GM21786 (cell line): ENCODE data around the gene TECR.
A peak's percentile ranks its signal among the peaks of the same experiment; 100 is the strongest.

Source experiments
- ATAC-seq: cut with Tn5 transposase; IDR thresholded peaks from one replicate; pipeline ENCODE4 v1.9.1; 2021; ENCODE audit not compliant: unreplicated experiment

Gene TECR

DNA sequence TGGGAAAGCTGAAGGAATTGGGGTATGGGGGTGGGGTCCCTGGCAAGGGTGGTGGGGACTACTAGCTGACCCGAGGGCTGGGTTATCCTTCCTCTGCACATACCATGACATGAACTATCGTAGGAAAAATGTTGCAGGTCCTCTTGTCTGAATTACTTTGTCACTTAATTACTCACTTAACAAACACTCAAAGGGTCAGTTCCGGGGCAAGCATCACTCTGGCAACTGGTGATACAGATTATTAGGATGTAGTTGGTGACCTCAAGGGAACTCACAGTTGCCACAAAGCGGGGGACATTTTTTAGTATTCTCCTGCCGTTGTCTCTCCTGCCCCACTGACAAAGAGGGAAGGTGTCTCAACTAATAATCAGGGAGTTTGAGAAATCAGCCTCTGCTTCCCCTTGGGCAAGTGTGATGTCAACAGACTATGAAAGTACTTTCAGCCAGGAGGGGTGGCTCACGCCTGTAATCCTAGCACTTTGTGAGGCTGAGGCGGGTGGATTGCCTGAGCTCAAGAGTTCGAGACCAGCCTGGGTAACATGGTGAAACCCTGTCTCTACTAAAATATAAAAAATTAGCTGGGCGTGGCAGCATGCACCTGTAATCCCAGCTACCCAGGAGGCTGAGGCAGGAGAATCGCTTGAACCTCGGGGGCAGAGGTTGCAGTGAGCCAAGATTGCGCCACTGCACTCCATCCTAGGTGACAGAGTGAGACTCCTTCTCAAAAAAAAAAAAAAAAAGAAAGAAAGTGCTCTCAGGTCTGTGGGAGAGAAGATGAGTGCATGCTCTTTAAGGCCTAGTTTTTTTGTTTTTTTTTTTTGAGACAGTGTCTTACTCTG lies 21.5 kb upstream of the TECR start:
- ATAC-seq, result no peak

GRCh38 chr19:14510311-14511228 lies 18.8 kb upstream of the TECR start:
- ATAC-seq, result no peak

- no peak for ATAC-seq
Measured at GRCh38 chr19:14511229-14511593, 18.2 kb upstream of the TECR start.

- no peak for ATAC-seq
Measured at GRCh38 chr19:14512406-14512961, 16.9 kb upstream of the TECR start.

DNA sequence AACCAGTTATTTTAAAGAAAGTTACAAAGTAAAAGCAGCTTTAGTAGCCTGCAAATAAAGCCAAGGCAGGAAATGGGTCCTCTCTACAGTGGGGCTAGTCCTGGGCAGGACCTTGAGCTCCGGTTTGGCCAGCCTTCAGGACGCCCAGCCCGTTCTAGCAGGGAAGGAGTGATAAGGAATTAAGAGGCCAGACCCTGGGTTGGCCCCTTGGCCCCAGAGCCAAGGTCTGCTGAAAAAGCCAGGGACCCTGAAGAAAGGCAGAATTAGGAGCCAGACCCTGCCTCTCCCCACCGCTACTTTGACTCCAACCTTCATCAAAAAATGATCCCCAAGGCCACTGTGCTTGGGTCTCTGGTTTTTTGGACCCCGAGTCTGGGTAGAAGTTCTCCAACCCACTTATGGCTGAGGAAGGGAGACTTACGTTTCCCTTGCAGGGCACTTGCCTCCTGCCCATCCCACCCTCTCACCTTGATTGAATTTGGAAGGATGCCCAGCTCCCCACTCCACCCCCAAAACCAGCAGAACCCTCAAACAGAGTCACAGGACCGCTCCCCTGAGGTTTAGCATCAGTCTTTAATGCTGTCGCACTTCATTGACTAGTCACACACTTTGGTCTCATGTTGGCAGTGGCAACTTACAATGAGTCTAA lies 15.1 kb upstream of the TECR start:
- no peak for ATAC-seq

DNA sequence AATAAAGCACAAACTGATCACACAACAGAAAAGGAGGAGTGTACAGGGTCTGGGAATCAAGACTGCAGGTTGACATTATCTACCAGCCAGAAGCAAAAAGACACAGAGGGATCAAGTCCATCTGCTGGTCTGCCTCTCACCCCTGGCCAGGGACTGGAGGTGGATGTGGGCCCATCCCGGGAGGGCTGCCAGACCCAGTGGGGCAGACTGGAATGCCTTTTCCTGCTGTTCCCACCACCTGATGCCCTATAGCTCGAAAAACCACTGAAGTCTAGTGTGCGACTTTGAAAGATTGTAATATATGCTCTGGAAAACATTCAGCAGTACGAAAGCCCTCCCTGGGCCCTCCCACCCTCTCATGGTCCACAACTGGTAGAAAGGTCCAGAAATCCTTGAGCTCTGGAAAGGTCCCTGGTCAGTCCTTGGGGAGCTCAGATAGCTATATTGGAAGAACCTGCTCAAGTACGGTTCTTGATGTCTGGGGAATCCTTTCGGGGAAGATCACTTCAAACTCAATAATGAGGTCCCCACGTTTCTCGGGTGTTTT lies 13.8 kb upstream of the TECR start:
- ATAC-seq, result no peak

DNA sequence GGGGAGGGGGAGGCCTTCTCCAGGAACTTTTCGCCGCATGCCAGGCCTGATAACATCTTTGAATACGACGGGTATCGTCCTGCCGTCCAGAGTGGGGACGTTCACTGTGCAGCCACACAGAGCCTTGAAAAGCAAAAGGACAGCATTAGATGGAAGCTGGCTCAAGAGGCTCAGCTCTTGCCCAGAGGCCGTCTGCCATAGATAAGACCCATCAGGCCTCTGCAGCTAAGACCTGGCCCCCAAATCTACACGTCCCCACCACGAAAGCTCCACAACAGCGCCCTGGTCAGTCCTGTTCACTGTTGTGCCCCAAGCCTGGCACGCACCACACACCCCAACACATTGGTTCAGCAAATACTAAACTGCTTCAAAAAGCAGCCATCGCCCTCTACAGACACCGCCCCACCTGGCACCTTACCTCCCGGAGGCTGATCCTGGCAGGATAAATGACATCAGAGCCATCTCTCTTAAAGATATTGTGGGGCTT lies 13.3 kb upstream of the TECR start:
- ATAC-seq, result no peak

DNA sequence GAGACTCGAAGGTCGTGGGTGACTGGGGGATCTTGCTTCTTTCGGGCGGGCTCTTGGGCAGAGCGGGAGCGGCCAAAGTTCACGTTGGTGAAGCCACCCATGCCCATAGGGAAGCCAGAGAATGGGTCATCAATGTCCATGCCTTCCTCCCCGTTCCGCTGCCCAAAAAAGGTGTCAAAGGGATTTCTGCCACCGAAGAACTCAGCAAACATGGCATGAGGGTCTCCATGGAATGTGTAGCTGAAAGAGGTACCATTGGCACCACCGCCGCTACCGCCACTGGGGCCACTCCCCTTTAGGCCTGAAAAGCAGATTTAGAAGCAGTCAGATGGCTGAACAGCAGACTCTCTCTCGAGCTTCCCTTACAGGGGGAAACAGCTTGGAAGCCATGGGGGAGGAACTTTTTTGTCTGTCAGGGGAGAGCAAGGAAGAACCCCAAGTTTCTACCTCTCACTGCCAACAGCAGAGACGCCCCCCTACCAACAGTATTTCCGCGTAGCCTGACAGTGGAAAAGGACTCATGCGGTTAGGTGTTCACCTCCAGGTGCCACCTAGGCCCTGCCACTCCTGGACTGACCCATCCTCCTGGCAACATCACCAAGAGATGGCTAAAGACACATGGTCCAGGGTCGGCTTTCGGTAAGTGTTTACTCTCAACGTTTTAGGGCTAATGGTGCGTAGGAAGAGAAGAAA lies 12.5 kb upstream of the TECR start:
- ATAC-seq, result no peak

DNA sequence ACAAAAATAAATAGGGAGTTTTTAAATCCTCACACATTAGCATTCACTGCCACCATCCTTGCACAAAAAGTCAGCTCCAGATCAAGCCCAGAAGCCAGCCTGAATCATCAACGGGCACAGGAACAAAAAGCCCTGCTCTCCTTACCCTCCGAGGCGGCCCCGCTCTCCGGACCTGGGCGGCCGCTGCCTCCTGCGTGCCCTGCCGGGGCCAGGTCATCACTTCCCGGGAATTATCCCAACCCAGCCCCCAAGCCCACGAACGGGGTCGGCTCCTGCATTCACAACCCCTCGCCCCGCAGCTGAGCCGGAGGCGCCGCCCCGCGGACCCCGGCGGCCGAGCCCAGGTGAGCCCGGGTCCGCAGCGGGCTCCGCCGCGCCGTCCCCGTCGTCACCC lies 12.0 kb upstream of the TECR start:
- no peak for ATAC-seq

DNA sequence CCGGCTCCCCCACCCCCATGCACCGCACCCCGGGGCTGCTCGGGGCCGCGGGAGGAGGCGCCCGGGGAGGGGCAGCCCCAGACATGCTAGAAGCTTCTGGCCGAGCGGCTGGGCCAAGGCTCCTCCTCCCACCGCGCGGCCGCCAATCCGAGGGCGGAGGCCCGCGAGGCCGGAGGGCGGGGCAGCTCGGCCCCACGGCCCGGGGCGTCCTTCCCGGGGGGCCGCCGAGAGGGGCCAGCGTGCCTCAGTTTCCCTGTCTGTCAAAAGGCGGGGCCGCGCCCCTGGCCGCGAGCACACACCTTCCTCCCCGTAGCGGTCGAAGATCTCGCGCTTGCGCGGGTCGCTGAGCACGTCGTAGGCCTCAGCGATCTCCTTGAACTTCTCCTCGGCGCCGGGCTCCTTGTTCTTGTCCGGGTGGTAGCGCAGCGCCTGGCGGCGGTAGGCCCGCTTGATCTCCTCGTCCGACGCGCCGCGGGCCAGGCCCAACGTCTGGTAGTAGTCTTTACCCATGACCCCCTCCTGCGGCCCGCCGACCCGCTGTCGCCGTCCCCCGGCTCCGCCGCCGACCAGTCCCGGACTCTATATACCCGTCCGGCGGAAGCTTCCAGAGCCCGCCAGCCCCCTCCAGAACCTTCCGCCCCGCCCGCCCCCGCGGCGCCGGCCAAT lies 11.4 kb upstream of the TECR start, which contains the start of gene DNAJB1:
Gene DNAJB1, minus strand, starts transcription at position 558 of the 666 bp plus-strand sequence. Its CDS starts 48 bp downstream, at position 510.
- ATAC-seq, result peak; percentile 53

DNA sequence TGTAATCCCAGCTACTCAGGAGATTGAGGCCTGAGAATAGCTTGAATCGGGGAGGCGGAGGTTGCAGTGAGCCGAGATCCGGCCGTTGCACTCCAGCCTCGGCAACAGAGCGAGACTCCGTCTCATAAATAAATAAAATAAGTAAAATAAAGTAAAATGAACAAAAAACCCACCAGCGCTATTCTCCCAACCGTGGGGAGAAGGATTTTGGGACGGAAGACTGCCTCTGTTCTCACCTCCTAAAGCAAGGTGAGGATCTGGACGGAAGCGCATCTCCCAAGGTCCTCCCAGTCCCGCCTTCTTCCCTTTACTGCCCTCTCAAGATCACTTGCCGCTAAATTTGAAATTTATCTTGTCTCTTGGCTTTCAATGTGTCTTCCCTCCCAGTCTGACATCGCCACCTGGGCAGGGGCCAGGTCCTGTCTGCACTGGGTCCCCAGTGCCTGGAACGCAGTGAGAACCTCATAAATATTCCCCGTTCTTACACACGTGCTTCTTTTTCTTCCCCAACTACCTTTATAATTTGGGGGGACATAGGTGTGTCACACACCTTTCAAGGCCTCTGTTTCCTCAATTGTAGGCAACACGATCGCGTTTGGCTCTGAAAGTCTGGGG lies 10.0 kb upstream of the TECR start:
- ATAC-seq, result no peak

DNA sequence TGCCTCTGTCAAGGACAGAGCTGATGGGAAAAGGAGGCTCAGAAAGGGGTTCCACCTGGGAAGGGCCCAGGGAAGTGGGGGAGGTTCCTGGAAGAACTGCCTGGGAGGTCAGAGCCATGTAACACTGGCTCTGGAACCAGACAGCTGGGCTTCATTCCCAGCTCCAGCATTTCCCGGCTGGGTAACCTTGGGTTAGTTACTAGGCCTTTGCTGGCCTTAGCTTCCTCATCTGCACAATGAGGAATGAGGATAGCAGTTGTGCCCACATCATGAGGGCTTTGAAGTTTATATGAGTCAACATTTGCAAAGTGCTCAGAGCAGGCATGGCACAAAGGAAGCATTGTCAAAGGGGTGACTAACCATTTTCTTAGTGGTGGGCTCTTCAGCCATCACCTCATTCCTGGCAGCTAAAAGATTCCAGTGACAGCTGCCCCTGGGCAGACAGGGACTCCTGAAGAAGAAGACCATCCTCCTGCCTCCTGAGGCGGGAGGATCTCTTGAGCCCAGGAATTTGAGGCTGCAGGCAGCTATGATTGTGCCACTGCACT lies 9.5 kb upstream of the TECR start:
- no peak for ATAC-seq

DNA sequence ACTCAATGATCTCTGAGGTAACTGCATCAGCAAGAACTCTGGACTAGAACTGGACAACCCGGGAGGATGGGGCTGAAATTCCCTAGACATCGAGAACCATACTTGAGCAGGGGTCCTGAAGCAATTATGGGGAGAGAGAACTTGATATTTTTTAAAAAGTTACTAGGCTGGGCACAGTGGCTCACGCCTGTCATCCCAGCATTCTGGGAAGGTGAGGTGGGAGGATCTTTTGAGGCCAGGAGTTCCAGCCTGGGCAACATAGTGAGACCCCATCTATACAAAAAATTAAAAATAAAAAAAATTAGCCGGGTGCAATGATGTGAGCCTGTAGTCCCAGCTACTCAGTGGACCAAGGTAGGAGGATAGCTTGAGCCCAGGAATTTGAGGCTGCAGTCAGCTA lies 8.9 kb upstream of the TECR start:
- ATAC-seq, result no peak

DNA sequence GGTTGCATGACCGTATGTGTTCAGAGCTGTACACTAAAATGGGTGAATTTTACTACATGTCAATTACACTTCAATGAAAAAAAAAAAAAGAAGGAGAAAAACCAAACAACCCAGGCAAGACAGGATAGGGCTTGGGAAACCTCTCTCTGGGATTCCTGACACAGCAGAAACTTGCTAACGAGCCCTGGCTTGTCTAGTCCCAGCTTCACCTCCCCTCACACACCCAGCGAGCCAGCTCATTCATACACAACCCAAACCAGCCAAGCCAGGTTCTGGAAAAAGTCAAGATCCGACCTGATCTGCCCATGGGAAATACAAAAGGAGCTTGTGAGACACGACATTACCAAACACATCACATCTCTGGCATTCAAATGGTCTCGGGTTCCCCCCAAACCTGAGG lies 3.7 kb upstream of the TECR start:
- ATAC-seq, result no peak

DNA sequence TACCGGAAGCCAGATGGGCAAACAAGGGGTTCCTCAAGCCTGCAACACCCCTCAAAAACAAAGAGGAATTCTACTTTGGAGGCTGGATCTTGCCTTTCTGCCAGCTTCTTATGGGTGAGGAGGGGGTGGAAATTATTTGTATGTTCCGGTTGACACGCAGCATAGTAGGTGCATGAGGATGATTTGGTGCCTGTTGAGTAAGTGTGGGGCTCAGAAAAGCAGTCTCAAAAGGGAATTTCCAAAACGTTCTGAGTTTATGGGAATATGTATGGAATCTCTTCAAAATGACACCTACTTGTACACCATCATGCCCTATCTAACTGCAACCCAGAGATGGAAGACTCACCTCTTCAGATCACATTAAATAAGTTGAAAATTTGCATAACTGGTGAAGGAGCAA lies 3.0 kb upstream of the TECR start:
- no peak for ATAC-seq

DNA sequence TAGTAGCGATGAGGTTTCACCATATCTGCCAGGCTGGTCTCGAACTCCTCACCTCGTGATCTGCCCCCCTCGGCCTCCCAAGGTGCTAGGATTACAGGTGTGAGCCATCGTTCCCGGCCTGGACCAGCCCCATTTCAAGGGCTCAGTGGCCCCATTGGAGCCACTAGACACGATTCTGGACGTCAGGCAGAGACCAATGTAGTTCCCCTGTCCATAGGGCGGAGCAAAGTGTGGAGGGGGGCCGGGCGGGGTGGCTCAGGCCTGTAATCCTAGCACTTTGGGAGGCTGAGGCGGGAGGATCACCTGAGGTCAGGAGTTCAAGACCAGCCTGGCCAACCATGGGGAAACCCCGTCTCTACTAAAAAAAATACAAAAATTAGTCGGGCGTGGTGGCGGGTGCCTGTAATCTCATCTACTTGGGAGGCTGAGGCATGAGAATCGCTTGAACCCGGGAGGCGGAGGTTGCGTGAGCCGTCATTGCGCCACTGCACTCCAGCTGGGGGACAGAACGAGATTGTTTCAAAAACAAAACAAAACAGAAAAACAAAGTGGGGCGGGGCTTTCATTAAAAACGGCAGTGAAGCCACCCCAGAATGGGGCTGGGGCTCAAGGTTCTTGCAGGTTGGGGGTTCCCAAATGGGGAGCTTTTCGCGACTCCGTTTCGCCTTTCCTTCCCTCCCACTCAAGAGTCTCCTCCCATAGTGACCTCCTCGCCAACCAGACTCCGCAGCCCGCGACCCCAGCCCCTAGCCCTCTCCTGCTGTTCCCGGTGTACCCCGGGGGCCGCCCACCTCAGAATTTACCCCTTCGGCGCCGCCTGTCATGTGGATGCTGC lies 758 bp upstream of the TECR start:
- ATAC-seq, result no peak

- peak; percentile 1 for ATAC-seq
Measured at GRCh38 chr19:14530005-14530348, 583 bp downstream of the TECR start.

- ATAC-seq, result no peak
Measured at GRCh38 chr19:14530506-14530905, 1.1 kb downstream of the TECR start.
